T-helper 2 cell (primary cell): ENCODE data around the gene LILRA1.
"Not testable (repeated sequence)": the region's sequence is repeated elsewhere in the genome, so short reads cannot be mapped to it uniquely, and the experiment has no call there.

Source experiments
- DNase-seq, 5 experiments: peaks; one replicate each; pipeline versions ENCODE4 v3.0.0 to v3.0.0-alpha.2; 2012 to 2022
- total RNA-seq, 2 donors: gene quantifications; one replicate each; lab custom pipeline; 2026; lab: John Stamatoyannopoulos, UW

The LILRA1 gene
- total RNA-seq: 0 reads per million in 2 donors

DNA sequence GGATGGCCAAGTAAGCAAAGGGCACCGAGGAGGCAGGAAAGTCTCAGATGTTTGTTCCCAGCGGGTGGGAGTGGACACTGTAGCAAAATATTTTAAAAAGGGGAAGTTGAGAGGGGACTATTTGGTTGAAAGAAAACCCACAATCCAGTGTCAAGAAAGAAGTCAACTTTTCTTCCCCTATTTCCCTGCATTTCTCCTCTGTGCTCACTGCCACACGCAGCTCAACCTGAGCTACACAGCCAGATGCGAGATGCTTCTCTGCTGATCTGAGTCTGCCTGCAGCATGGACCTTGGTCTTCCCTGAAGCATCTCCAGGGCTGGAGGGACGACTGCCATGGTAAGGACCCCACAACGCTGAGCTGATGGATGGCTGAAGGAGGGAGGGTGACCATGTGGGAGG is at the start of gene LILRA1:
Gene LILRA1, plus strand, starts transcription at position 188 of the 400 bp plus-strand sequence. CDS start 613 bp downstream, outside the sequence.
- DNase-seq: not testable (repeated sequence)

DNA sequence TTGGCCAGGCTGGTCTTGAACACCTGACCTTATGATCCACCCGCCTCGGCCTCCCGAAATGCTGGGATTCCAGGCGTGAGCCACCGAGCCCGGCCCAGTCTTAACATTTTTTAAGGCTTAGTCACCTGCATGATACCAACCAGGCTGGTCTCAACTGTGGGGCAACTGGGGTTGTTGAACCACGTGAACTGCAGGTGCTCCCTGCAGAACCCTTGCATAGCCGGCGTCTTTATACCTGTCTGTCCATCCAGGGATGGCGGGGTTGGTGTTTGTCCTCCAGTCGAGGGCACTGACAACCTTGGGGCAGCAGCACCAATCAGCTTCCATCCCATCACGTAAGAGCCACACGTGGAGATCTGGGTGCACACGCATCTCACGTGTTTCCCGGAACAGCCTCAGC is 44.6 kb upstream of the LILRA1 start:
- no peak for DNase-seq

- DNase-seq: no peak
These were observed 44.2 kb upstream of the LILRA1 start for GRCh38 chr19:54549224-54549623.

DNA sequence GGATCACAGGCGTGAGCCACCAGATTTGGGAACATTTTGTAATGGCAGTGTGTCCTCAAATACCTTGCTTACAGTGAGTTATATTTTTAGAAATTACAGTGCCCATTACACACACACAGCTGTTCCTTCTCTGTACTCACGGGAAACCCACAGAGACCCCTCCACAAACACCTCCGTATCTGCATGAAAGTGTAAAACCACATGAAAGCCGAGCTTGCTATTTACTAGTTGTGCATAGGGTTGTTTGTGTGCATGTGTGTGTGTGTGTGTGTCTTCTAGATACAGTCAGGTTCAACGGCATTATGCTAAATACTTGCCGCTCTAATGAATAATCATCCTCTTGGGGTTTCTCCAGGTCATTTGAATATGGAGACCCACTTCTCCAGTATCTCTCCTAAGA is 42.1 kb upstream of the LILRA1 start:
- peak in 2 of 5 experiments; percentile 56 to 76 for DNase-seq

DNA sequence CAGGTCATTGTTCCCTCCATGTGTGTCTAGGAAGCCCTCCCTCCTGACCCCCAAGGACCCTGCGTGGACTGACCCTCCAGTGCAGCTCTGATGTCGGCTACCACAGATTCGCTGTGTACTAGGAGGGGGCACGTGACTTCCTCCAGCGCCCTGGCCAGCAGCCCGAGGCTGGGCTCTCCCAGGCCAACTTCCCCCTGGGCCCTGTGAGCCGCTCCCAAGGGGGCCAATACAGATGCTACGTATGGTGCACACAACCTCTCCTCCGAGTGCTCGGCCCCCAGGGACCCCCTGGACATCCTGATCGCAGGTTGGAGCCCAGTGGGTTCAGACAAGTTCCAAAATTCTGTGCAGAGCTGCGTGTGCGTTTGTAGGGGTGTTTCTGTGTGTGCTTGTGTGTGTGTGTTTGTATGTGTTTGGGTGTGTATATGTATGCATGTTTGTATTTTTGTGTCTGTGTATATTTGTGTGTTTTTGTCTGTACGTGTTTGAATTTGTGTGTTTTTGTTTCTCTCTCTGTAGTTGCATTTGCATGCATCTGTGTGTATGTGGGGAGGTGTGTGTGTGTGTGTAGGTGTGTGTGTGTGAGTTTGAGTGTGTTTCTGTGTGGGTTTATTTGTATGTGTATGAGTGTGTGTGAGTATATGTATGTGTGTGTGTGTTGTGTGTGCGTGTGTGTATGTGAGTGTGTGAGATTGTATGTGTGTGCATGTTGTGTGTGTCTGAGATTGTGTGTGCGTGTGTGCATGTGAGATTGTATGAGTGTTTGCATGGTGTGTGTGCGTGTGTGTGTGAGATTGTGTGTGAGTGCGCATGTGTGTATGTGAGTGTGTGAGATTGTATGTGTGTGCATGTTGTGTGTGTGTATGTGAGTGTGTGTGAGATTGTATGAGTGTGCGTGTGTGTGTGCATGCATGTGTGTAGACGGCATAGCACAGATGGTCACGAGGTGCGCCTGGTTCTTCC is 41.2 kb upstream of the LILRA1 start:
- no peak for DNase-seq

DNA sequence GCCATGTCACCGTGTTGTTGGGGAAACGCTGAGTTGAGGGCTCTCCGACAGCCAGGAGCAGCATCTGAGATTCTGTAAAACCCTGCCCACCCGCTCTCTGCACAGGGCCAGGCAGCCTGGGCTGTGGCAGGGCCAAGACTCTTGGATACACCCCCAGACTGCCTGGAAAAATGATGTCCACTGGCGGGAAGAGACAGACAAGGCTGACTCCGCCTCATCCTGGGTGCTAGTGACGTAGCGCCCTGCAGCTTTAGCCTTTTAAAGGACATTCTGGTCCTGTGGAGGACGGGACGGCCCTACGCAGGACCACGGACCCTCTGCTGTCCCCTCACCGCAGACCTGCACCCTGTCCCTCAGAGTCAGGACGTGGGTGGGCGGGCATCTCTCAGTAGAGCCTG is 40.5 kb upstream of the LILRA1 start:
- DNase-seq: no peak

GRCh38 chr19:54554006-54554405 is 39.4 kb upstream of the LILRA1 start:
- no peak for DNase-seq

DNA sequence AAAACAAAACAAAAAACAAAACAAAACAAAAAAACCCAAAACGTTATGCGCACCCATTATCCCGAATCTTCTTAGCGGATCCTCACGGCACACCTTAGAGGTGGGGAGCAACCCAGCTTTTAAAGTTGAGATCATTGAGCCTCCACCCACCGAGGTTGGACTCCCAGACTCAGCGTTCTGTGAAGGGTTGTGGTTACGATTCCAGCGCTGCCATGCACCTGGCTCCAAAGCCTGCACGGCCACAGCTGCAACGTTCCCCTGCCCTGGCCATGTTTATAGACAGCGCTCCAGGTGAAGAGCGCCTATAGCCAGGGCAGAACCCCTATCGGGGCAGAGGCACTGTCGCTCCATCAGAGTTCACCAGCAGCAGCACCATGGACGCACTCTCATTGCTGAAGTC is 38.5 kb upstream of the LILRA1 start:
- no peak for DNase-seq

DNA sequence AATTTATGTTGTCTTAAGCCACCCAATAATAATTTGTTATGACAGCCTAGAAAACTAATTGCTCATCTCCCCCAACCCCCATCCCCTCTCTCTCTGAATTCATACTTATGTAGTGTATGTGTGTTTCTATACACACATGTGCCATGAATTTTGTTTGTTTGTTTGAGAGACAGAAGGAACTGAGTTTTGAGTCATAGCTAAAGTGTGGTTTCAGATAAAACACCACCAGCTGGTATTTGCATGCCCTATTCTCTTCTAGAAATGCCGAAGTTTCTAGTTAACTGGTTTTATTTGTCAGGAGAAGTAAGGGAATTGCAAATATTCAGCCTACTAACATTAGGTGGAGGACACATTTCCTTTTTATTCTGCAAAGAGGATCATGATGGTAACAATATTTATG is 37.2 kb upstream of the LILRA1 start:
- no peak for DNase-seq

- no peak for DNase-seq
These were observed 35.1 kb upstream of the LILRA1 start for GRCh38 chr19:54558339-54558738.

GRCh38 chr19:54560881-54561385 is 32.5 kb upstream of the LILRA1 start:
- DNase-seq: no peak

GRCh38 chr19:54561840-54562239 is 31.6 kb upstream of the LILRA1 start:
- DNase-seq: no peak

- DNase-seq: not testable (repeated sequence)
These were observed 30.2 kb upstream of the LILRA1 start for GRCh38 chr19:54563206-54563605.

DNA sequence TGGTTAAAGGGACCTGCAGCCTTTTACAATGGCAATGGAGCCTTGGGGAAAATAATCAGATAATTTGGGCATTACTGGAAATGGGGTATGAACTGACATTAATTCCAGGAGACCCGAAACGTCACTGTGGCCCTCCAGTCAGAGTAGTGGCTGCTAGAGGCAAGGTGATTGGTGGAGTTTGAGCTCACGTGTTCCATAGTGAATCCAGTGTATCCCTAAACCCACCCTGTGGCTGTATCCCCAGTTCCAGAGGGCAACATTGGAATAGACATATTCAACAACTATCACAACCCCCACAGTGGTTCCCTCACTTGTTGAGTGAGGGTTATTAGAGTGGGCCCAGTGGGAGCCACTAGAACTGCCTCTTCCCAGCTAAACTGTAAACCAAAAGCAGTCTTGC is 23.1 kb upstream of the LILRA1 start:
- no peak for DNase-seq

DNA sequence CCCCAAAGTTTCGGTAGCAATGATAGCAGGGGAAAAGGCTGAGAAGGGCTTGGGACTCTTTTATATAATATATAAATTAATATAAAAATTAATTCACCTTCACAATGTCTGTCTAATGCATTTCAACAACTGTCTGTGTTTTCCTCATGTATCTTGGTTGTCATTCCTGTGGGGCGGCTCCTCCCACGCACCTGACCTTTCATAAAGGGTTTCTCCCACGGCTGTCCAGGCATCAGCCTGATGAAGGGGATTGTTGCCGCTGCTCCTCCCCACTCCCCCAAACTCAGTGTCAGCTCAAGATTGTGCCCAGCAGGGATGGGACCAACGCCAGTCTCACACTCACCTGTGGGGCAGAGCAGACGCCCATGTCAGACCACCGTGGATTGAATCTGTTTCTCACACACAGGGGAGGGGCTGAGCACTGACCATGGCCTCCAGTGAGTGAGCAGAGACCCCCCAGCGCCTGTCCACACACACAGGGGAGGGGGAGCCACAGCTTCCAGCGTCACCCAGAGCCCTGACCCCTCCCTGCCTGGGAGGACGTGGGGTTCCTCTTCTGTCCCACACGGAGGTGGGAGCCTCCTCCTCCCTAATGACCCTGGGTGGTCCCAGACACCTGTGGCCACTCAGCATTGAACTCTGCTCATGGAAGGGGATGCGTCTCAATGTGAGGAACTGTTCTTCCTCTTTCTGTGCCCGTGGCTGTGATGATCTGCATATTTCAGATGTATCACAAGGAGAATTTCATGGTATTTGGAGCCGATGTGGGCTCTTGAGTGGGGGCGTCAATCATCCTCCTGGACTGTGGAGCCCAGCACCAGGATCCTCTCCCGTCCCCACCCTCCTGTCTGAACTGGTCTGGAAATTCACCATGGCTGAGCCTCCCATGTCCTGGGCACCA is 21.5 kb upstream of the LILRA1 start:
- not testable (repeated sequence) for DNase-seq

GRCh38 chr19:54572696-54573311 is 20.6 kb upstream of the LILRA1 start:
- DNase-seq: no peak

DNA sequence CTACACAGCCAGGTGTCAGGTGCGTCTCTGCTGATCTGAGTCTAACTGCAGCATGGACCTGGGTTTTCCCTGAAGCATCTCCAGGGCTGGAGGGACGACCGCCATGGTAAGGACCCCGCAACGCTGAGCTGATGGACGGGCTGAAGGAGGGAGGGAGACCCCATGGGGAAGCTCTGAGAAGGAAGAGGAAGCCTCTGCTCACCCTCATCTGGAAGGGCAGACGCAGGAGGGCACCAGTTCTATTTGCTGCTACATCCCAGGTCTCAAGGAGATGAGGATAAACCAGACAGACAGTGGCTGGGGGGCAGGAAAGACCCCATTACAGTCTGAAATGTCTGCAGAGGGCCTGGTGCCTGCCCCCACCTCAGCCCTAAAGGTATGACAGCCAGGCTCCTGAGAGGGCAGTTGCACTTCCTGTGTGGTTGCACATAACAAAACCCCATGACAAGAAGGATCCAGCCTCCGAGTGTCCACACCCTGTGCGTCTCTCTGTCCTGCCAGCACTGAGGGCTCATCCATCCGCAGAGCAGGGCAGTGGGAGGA is 20.0 kb upstream of the LILRA1 start, which contains the start of gene LILRA2:
Gene LILRA2, plus strand, starts transcription at position 461 of the 543 bp plus-strand sequence. CDS start 89 bp downstream, outside the sequence.
- no peak for DNase-seq

DNA sequence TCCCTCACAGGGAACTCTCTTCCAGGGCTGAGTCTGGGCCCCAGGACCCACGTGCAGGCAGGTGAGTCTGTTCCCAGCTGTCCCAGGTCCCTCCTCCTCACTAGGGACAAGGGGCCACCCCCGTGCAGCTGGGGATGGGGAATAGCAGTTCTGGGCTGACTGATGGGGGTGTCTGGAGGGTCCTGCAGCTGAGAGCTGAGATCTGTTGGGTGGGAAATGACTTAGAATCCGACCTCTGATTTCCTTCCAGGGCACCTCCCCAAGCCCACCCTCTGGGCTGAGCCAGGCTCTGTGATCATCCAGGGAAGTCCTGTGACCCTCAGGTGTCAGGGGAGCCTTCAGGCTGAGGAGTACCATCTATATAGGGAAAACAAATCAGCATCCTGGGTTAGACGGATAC is 19.4 kb upstream of the LILRA1 start:
- DNase-seq: no peak

- DNase-seq: no peak
These were observed 18.8 kb upstream of the LILRA1 start for GRCh38 chr19:54574527-54575056.

DNA sequence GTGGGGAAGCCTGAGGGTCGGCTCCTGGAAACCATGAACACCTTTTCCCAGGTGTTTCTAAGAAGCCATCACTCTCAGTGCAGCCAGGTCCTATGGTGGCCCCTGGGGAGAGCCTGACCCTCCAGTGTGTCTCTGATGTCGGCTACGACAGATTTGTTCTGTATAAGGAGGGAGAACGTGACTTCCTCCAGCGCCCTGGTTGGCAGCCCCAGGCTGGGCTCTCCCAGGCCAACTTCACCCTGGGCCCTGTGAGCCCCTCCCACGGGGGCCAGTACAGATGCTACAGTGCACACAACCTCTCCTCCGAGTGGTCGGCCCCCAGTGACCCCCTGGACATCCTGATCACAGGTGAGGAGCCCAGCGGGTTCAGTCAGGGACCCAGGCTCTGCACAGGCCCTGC is 18.2 kb upstream of the LILRA1 start:
- not testable (repeated sequence) for DNase-seq

- DNase-seq: no peak
These were observed 16.9 kb upstream of the LILRA1 start for GRCh38 chr19:54576411-54576976.

- DNase-seq: no peak
These were observed 16.1 kb upstream of the LILRA1 start for GRCh38 chr19:54577334-54577733.
